Esophagus squamous epithelium (tissue), 4 donors: ENCODE results near the gene GRB2.

Source experiments
- POLR2A ChIP-seq, 4 donors: fragments of 450-650 bp; IDR thresholded peaks; one replicate each; pipeline ENCODE4 v1.6.1; 2017; ENCODE audit warnings: antibody characterized with exemption in 4 of 4, mild to moderate bottlenecking in 4 of 4, moderate library complexity in 3 of 4
- TF ChIP-seq, protein P1 (sequence below), 6 experiments: fragments of 450-650 bp in 4 of 6; fragments of 200-600 bp in 2 of 6; sonication (generic) in 2 of 6; IDR thresholded peaks; one replicate each; pipeline ENCODE4 v1.5.1; 2016 to 2019; ENCODE audit warnings: antibody characterized with exemption in 6 of 6, mild to moderate bottlenecking in 4 of 6, moderate library complexity in 4 of 6

DNA sequence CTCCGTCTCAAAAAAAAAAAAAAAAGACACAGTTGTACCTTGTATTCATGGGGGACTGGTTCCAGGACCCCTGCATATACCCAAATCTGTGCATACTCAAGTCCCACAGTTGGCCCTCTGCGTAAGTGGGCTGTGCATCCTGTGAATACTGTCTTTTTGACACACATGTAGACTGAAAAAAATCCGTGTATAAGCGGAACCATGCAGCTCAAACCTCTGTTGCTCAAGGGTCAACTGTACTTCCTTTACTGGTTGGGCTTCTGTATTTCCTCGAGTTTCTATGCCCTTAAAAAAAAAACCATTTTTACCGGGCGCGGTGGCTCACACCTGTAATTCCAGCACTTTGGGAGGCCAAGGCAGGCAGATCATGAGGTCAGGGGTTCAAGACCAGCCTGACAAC, 52.3 kb downstream of the GRB2 start:
- TF ChIP-seq, protein P1, sequence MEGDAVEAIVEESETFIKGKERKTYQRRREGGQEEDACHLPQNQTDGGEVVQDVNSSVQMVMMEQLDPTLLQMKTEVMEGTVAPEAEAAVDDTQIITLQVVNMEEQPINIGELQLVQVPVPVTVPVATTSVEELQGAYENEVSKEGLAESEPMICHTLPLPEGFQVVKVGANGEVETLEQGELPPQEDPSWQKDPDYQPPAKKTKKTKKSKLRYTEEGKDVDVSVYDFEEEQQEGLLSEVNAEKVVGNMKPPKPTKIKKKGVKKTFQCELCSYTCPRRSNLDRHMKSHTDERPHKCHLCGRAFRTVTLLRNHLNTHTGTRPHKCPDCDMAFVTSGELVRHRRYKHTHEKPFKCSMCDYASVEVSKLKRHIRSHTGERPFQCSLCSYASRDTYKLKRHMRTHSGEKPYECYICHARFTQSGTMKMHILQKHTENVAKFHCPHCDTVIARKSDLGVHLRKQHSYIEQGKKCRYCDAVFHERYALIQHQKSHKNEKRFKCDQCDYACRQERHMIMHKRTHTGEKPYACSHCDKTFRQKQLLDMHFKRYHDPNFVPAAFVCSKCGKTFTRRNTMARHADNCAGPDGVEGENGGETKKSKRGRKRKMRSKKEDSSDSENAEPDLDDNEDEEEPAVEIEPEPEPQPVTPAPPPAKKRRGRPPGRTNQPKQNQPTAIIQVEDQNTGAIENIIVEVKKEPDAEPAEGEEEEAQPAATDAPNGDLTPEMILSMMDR (IDR thresholded peaks at IDR 0.05): no peak
- TF ChIP-seq POLR2A (IDR thresholded peaks at IDR 0.05): no peak
